Ascending aorta (tissue), 2 donors: Measurements from ENCODE around the gene HS1BP3. TPM values are rescaled to one million over a fixed set of nuclear protein-coding genes. Genes with fewer than 3 reads are reported as not detected.
A peak's percentile ranks its signal among the peaks of the same experiment; 100 is the strongest.

Experiments
- DNase-seq, 2 donors: peaks; one replicate each; pipeline ENCODE4 v3.0.0-alpha.2; 2019; ENCODE audit warnings: low spot score in 2 of 2
- H3K27ac ChIP-seq, 2 donors: fragments of 200-600 bp; sonication (generic); one replicate each; pipeline ENCODE4 v1.5.1; 2016 to 2017; ENCODE audit warnings: mild to moderate bottlenecking in 1 of 2
- H3K27me3 ChIP-seq: fragments of 200-600 bp; sonication (generic); one replicate; pipeline ENCODE4 v1.5.1; 2017
- H3K36me3 ChIP-seq, 2 donors: fragments of 200-600 bp; sonication (generic); one replicate each; pipeline ENCODE4 v1.5.1; 2016
- H3K4me1 ChIP-seq, 2 donors: fragments of 200-600 bp; sonication (generic); one replicate each; pipeline ENCODE4 v1.5.1; 2016 to 2017; ENCODE audit warnings: mild to moderate bottlenecking in 1 of 2
- H3K4me3 ChIP-seq, 2 donors: fragments of 200-600 bp; sonication (generic); one replicate each; pipeline ENCODE4 v1.5.1; 2016 to 2017; ENCODE audit warnings: mild to moderate bottlenecking in 1 of 2
- H3K9me3 ChIP-seq, 2 donors: fragments of 200-600 bp; sonication (generic); one replicate each; pipeline ENCODE4 v1.5.1; 2016
- intact Hi-C: fragments of 100-400 bp; cut with DNase I; formaldehyde crosslinking; loops from one replicate; pipeline ENCODE4 v1.15.1; 2023
- total RNA-seq: library from RNA; depleted of rRNA; stranded (reverse); fragments of >200 nt; gene quantifications from one replicate; pipeline ENCODE4 v1.1.0, GENCODE V29; 2016
- TF ChIP-seq, protein P1 (sequence below), 3 experiments: fragments of 200-600 bp in 2 of 3; fragments of 450-650 bp in 1 of 3; sonication (generic) in 2 of 3; IDR thresholded peaks; one replicate each; pipeline ENCODE4 v1.5.1; 2016 to 2019; ENCODE audit warnings: antibody characterized with exemption in 3 of 3, mild to moderate bottlenecking in 1 of 3, moderate library complexity in 1 of 3

Gene HS1BP3
- total RNA-seq, 1 donor from 2014 or later, result 40.0 TPM

- TF ChIP-seq, protein P1, sequence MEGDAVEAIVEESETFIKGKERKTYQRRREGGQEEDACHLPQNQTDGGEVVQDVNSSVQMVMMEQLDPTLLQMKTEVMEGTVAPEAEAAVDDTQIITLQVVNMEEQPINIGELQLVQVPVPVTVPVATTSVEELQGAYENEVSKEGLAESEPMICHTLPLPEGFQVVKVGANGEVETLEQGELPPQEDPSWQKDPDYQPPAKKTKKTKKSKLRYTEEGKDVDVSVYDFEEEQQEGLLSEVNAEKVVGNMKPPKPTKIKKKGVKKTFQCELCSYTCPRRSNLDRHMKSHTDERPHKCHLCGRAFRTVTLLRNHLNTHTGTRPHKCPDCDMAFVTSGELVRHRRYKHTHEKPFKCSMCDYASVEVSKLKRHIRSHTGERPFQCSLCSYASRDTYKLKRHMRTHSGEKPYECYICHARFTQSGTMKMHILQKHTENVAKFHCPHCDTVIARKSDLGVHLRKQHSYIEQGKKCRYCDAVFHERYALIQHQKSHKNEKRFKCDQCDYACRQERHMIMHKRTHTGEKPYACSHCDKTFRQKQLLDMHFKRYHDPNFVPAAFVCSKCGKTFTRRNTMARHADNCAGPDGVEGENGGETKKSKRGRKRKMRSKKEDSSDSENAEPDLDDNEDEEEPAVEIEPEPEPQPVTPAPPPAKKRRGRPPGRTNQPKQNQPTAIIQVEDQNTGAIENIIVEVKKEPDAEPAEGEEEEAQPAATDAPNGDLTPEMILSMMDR (IDR thresholded peaks at IDR 0.05), result no peak
- Histone ChIP-seq H3K9me3 (no peaks in the 10 kb centered on the region), H3K27ac (peak overlapping the region; percentile 86 to 90), H3K4me1 (peaks cover 12 to 29% of the 10 kb centered on the region in 2 donors), H3K4me3 (no peak overlapping the region), H3K27me3 (no peaks in the 10 kb centered on the region), H3K36me3 (no peaks in the 10 kb centered on the region)
- intact Hi-C loops, result loop anchor here (2.0 to 5.0 kb wide), 4 partner anchors 18 to 121 kb away; no protein-coding TSS in a partner anchor
- DNase-seq, result peak in 1 of 2 donors; percentile 64
Measured at GRCh38 chr2:20578266-20578894, 72.5 kb downstream of the HS1BP3 start.

GRCh38 chr2:20577495-20578235 is 73.2 kb downstream of the HS1BP3 start:
- intact Hi-C loops, result loop anchor here (2.0 to 5.0 kb wide), 4 partner anchors 19 to 120 kb away; no protein-coding TSS in a partner anchor
- H3K27ac ChIP-seq, result peak overlapping the region; percentile 86 to 90
- TF ChIP-seq, protein P1 (IDR thresholded peaks at IDR 0.05), result no peak
- H3K4me3 ChIP-seq, result no peak overlapping the region
- no peaks in the 10 kb centered on the region for H3K27me3 ChIP-seq
- DNase-seq, result peak in 1 of 2 donors; percentile 32
- H3K9me3 ChIP-seq, result no peaks in the 10 kb centered on the region
- H3K4me1 ChIP-seq, result peaks cover 12 to 27% of the 10 kb centered on the region in 2 donors
- no peaks in the 10 kb centered on the region for H3K36me3 ChIP-seq

DNA sequence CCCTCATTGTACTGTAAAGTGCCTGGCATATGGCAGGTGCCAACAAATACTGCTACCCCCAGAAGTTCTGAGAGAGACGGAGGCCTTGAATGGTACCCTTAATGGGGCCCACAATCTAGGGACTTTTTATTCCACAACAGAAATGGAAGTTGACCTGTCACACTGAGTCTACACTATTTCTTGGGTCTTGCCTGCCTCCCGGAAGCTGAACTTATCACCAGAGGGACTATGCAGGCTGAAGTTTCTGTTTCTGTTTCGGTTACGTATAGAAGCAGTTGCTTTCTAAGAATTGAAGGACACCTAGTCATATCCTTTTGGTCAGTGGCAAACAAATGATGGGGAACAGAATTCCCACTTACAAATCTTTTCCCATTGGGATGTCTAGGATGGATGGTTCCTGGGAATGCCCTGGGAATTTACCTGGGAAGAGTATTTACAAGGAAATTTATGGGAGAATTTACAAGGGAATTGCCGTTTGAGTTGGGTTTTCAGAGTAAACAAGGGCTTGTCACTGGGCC is 74.2 kb downstream of the HS1BP3 start:
- H3K27me3 ChIP-seq, result no peaks in the 10 kb centered on the region
- no peak overlapping the region for H3K4me3 ChIP-seq
- DNase-seq, result no peak
- no peaks in the 10 kb centered on the region for H3K36me3 ChIP-seq
- TF ChIP-seq, protein P1 (IDR thresholded peaks at IDR 0.05), result no peak
- H3K9me3 ChIP-seq, result no peaks in the 10 kb centered on the region
- peaks cover 12 to 27% of the 10 kb centered on the region in 2 donors for H3K4me1 ChIP-seq
- intact Hi-C loops, result loop anchor here (5.0 kb wide), 2 partner anchors 64 to 119 kb away; no protein-coding TSS in a partner anchor
- H3K27ac ChIP-seq, result no peak overlapping the region

- no peak overlapping the region for H3K4me3 ChIP-seq
- H3K27me3 ChIP-seq, result no peaks in the 10 kb centered on the region
- TF ChIP-seq, protein P1 (IDR thresholded peaks at IDR 0.05), result no peak
- intact Hi-C loops, result loop anchor here (5.0 kb wide), 2 partner anchors 64 to 119 kb away; no protein-coding TSS in a partner anchor
- H3K9me3 ChIP-seq, result no peaks in the 10 kb centered on the region
- DNase-seq, result no peak
- H3K36me3 ChIP-seq, result no peaks in the 10 kb centered on the region
- H3K4me1 ChIP-seq, result peaks cover 12 to 27% of the 10 kb centered on the region in 2 donors
- H3K27ac ChIP-seq, result no peak overlapping the region
Measured at GRCh38 chr2:20575935-20576597, 74.8 kb downstream of the HS1BP3 start.

GRCh38 chr2:20575414-20575813 is 75.5 kb downstream of the HS1BP3 start:
- TF ChIP-seq, protein P1 (IDR thresholded peaks at IDR 0.05), result no peak
- intact Hi-C loops, result loop anchor here (5.0 kb wide), 2 partner anchors 63 to 118 kb away; no protein-coding TSS in a partner anchor
- no peak for DNase-seq
- H3K27me3 ChIP-seq, result no peaks in the 10 kb centered on the region
- H3K4me1 ChIP-seq, result peaks cover 12 to 23% of the 10 kb centered on the region in 2 donors
- H3K36me3 ChIP-seq, result no peaks in the 10 kb centered on the region
- no peak overlapping the region for H3K27ac ChIP-seq
- H3K9me3 ChIP-seq, result no peaks in the 10 kb centered on the region
- no peak overlapping the region for H3K4me3 ChIP-seq
